ENCODE measurements around the gene RSPH9.
A peak's percentile ranks its signal among the peaks of the same experiment; 100 is the strongest.

Gene RSPH9

DNA sequence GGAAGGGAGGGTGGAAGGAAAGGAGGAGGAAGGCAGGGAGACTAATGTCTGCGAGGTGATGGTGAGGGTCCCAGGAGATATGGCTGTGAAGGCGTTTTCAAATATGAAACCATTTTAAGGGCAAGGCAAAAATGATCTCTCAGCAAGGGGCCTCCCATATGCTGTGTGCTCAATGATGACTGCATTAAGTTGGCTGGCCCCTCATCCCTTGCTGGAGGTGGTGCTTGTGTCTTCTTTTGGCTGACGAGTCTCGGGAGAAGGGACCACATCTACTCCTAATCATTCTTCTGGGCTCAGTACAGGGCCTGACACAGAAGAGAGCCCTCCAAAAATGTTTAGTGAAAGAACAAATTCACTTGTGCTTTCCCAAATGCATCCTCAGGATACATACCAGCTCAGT, 65.7 kb downstream of the RSPH9 start:
- DNase-seq (ENCODE audit: low spot score): no peak

DNA sequence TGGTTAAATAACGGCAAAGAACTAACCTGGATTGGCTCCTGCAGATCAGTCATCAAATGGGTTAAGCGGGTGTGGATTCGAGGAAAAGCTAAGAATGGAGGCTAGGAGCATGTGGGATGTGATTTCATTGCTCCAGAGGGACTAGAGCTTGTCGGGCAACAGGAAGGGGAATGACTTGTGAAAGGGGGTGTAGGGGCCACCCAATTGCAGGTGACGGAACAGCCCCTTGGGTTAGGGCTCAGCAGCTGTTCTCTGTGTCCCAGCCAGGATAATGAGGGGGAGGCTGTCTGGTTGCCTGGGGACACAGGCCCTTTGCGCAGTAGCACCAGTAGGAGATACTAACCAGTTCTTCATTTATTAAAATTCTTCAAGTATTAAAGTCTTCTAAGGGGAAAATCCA, 67.7 kb downstream of the RSPH9 start:
- DNase-seq (ENCODE audit: low spot score): no peak

DNA sequence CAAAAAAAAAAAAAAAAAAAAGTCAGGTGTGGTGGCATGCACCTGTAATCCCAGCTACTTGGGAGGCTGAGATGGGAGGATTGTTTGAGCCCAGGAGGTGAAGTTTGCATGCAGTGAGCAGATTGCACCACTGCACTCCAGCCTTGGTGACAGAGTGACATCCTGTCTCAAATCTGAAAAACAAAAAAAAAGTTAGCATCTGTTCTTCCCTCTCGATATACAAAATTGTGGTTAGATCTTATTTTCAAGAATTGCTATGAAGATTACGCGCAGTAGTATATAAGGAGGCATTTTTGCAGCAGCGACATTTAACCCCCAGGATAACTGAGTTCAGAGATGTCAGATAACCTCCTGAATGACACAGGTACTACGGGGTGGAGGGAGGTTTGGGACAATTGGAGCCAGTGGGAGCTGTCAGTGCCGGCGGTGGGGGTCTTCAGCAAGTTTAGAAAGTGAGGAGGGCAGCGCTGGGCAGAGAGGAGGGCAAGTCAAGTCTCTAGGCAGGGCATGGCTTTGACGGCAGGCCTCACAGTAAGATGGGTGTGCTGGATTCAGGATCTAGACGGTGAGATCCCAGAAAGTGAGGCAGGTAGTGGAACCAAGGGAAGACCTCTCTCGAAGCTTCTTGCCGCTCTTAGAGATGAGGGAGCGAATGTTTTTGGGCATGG, 68.9 kb downstream of the RSPH9 start:
- no peak for DNase-seq (ENCODE audit: low spot score)

DNA sequence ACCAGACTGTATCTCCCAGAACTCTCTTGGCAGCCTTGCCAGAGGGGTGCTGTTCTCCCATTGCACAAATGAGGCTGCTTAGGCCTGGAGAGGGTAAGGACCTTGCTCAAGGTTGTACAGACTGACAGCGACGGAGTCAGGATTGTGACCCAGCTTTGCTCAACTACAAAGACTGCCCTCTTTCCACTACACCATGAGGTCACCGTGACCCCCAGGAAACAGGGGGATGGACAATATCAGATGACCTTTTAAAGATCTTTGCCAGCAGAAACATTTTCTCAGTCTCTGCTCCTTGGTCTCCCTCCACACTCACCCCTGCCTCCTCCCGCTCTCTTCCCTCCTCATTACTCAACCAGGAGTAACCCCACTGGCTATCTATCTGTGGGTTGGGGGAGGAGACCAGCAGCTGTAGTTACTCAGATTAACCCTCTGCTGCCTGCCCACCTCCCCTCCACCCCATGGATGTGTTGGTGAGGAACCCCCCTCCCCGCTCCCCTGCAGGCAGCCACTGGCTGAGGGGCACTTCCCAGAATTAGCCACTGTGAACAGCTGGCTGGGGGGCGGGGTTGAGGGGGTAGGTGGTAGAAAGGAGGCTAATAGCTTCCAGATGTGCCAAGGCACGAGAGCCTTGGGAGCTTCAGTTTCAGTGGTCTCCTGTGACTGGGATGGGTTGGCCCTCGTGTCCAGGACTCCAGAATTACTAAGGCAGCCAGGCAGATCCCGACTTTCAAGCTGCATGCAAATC, 69.6 kb downstream of the RSPH9 start:
- no peak for DNase-seq (ENCODE audit: low spot score)

DNA sequence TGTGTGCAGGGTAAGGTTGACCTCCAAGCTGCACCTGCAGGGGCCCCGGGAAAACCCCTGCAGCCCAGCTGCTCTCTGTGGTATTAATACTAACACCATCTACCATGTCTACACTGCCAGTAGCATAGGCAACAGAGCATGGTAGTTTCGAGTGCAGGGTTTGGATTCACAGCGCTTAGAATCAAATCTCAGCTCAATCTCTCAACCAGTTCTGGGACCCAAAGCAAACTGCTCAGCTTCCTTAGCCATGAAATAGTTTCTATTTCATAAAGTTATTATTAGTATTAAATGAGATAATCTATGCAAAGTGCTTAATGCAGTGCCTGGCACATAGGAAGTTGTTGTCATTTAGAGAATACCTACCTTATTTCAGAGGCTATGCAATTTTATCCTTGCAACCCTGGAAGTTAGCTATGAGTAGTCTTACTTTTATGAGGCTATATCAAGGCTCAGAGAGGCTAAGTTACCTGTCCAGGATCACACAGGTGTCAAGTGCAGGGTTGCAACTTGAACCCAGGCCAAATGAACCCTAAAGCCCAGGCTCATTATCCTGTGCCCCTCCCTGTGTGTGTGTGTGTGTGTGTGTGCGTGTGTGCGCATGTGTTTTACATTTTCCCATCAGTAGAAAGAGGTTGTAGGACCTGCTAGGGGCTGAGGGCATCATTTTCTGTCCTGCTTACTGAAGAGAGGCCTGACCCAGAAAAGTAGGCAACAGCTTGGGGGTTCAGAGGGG, 70.4 kb downstream of the RSPH9 start:
- DNase-seq (ENCODE audit: low spot score): no peak

DNA sequence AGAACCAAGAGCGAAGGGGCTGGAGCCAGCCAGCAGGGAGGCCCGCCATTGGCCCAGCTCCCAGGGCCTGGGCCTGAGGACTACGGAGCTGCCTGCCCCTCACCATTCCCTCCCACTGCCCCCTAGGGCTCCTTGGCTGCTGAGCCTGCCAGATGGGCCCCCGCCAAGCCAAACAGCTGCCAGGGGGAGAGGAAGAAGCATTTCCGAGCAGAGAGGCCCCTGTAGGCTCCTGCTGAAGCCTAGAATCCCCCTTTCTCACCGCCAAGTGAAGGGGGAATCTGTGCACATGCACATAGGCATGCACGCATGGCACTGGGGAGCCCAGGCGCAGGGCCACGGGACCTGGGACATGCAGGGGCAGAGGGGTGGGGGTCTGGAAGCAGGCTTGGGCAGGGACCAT, 71.3 kb downstream of the RSPH9 start:
- peak; percentile 33 for DNase-seq (ENCODE audit: low spot score)

DNA sequence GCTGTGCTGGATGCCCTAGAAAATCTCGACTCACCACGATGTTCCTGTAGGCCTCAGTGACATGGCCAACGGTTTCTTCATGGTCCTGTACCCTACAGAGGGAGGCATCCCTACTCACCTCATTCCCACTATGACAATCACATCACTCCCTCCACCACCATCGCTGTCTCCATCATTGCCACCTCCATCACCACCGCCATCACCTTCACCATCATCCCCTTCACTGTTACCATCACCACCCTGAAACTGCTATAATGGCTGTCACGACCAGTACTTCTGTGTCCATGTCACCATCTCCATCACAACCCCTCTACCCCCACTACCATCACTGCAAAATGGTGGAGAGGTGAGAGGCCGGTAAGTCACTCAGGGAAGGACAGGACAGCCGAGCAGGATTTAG, 72.6 kb downstream of the RSPH9 start:
- DNase-seq (ENCODE audit: low spot score): no peak

DNA sequence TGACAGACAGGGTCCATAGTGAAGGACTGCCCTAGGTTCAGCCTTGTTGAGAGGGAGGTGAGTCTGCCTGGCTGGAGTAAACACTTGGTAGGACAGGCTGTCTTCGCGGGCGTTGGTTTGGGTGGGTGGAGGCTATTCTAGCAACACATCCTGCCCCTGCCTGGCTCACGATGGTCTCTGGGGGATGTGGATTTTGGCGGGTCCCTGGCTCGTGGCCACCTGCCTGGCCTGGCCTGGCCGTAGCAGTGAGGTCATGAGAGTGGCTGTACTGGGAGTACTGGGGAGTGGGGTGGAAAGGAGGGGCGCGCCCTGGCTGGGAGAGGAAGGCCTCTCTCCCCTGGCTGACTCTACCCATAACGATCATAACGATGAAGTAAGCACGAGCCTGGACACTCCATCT, 73.0 kb downstream of the RSPH9 start:
- DNase-seq (ENCODE audit: low spot score): no peak

DNA sequence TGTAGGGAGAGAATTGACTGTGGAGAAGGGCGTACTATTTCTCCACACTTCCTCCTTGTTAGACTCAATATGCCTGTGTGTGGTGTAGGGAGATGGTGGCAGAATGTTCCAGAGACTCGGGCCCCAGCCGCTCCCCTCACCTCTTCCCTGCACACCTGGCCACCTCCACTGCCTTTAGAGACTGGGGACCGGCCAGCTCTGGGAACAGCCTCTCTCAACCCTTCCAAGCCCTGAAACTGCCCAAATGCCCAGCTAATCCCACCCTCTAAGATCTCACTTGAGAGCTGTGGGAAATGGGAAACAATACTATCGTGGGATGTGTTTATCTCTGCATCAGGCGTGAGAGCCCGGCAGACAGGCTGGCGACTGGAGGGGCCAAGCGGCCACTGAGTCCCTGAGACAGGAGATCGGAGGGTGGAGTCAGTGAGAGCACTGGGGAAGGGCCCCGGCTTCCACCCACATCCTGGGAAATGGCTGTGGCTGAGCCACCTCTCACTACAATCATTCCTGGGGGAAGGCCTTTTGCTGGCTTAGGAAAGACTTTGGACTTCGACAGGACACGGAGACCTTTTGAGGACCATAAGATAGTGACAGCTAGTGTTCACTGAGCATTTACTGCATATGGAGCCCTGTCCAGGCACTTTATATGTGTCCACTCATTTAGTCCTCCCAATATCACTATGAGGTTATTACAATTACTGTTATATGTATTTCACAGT, 73.7 kb downstream of the RSPH9 start:
- no peak for DNase-seq (ENCODE audit: low spot score)

DNA sequence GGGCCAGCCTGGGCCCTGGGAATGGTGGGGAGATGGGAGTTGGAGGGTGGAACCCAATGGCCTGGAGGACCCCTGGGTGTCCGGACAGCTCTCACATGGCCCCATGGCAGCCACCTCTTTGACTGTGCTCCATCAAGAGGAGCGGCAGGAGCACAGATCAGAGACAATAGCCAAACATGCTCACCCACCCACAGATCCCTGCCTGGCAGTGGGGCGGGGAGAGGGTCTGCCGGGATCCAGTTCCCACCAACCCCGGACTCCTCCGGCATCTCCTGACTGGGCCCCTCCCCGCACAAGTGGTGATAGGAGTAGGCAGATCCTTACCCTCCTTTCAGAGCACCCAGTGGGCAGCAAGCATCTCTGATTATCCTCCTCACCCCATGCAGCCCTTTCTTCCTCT, 74.7 kb downstream of the RSPH9 start:
- no peak for DNase-seq (ENCODE audit: low spot score)

DNA sequence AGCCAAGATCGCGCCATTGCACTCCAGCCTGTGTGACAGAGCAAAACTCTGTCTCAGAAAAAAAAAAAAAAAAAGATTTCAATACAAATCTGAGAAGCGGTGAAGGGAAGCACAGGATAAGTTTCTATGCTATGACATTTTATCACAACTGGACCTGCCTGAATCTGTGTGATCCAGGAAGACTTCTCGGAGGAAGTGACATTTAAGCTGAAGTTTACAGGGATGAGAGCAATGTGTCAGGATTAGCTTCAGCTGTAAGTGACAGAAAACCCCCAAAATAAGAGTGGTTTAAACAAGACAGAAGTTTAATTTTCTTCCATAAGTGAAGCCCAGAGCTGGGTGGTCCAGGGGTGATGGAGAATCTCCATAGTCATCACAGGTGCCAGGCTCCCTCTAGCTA, 76.2 kb downstream of the RSPH9 start:
- DNase-seq (ENCODE audit: low spot score): no peak

Data from Ammon's horn (tissue), 1 donor.